NCI-H1092 treated with DMSO at 0.1 percent for 48 hours (cell line): ENCODE measurements around the gene OST4.
"Not testable (repeated sequence)": the region's sequence is repeated elsewhere in the genome, so short reads cannot be mapped to it uniquely, and the experiment has no call there.

Experiments
- DNase-seq: peaks from one replicate; lab custom pipeline; 2025; lab: John Stamatoyannopoulos, UW

OST4 gene

DNA sequence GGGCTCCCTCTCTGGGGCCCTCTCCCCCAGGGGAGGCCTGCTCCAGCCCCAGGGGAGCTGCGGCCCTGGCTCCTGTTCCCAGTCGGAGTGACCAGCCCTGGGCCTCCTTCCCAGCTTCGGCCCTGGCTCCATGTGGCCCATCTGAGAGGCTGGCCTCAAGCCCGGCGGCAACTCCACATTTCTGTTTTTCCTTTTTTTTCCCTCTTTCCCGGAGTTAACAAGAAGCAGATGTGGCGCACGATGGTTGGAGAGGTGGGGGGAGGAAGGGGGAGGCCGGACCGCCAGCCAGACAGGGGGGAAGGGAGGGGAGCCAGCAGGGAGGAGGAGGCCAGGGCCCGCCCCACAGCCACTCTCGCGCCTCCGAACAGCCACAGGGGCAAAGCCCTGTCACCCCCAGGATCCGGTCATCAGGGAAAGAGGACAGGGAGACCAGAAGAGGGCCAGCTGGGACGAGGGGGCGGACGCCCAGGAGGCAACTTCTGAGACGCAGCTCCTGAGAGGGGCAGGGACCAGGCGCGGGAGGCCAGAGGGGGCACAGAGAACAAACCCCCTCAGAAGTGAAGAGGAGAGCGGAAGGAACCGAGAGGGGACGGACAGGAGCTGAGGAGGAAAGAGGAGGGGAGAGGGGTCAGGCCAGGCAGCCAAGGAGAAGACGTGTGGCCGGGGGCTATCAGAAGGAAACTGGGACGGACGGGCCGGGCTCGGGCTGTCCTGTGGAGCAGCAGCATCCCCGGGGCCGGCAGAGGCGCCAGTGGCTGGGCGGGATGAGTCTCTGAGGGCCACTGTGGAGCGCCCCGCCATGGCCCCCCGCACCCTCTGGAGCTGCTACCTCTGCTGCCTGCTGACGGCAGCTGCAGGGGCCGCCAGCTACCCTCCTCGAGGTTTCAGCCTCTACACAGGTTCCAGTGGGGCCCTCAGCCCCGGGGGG lies 7.1 kb upstream of the OST4 start, which contains the start of gene EMILIN1:
Gene EMILIN1, plus strand, starts transcription at position 349 of the 928 bp plus-strand sequence. Its CDS starts 451 bp downstream, at position 800.
- no peak for DNase-seq

DNA sequence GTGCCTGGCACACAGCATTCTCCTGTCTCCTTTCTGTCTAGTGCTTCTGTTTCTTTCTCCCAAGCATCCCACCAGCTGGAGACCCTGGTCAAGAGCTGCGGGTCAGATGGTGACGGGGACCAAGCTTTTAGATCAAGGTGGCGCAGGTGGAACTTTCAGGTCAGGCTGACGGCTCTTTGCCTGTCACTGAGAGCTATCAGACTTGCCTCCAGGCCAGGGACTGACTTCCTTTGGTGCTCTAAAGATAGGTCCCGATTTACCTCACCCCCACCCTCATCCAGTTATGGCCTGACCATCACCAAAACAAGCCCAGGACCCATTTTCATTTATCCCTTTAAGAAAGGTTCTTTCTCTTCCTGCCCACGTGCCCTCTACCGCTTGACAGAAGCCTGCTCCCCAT lies 5.8 kb upstream of the OST4 start:
- DNase-seq: no peak

DNA sequence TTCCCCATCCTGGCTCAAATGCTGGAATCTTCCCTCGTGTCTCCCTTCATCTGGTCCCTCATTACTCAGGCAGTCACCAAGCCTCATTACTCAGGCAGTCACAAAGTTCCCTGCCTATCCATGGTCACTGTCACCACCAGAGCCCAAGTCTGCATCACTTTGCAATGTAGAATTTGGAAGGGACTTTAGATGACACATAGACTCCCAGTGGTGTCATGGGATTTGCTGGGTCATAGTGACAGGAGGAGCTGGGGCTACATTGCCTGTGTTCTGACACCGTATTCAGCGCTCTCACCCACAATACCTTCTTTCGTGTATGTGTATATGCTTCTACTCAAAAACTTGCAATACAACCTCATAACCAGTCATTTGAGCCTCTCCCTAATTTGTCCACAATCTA lies 4.9 kb upstream of the OST4 start:
- no peak for DNase-seq

DNA sequence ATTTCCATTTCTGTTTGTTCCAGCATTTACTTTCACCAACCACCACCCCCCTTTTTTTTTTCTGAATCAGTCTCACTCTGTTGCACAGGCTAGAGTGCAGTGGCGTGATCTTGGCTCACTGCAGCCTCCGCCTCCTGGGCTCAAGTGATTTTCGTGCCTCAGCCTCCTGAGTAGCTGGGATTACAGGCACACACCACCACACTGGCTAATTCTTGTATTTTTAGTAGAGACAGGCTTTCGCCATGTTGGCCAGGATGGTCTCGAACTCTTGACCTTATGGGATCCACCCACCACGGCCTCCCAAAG lies 4.1 kb upstream of the OST4 start:
- DNase-seq: not testable (repeated sequence)

DNA sequence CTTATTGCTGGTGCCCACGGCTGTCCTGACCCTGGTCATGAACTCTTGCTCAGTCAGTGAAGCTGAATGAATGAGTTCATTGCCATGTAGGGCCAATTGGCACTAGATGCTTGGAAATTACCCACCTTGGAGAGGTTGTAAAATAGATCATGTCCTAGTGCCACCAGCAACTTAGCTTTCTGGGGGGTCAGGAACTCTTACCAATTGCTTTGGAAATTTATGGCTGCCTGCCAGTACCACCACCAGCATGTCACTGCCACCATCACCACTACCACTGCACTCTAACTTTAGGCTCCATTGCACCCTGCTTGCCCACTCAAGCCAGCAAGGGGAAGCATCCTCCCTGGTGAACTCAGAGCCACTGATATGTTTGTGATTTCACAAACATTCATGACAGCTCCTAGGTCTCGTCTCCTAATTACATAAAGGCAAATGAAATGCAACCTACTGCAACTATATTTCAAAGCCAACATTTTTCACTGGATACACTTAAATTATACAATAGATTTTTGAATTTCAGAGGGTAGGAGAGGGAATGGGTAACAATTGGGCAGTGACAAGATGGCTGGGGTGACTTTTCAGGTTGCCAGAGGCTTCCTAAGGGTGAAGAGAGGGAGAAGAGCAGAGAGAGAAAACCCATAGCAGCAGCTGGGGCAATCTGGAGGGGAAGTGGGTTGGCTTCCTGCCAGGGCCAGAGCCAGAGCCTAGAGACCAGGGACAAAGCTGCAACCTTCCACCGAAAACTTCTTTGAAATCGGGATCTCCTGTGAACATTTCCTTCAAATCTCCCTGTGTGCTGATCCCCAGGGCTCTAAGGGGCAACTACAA lies 3.5 kb upstream of the OST4 start:
- peak; percentile 29 for DNase-seq

DNA sequence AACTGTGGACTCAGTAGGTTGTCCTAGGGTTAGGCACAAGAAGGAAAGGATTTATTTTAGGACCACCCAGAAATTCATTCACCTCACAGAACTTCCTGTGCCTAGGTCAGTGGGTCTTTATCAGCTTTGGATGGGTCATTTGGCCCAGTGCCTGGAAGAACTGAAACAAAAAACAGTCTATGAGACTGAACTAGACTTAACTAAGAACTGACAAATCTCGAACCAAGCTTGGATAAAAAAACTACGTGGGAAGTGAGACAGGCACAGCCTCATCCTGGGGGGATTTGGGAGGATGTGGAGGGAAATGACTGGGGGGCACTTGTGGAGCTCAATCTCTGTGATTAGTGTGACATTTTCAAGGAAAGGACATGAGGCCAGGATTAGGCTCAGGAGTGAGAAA lies 2.3 kb upstream of the OST4 start:
- no peak for DNase-seq

DNA sequence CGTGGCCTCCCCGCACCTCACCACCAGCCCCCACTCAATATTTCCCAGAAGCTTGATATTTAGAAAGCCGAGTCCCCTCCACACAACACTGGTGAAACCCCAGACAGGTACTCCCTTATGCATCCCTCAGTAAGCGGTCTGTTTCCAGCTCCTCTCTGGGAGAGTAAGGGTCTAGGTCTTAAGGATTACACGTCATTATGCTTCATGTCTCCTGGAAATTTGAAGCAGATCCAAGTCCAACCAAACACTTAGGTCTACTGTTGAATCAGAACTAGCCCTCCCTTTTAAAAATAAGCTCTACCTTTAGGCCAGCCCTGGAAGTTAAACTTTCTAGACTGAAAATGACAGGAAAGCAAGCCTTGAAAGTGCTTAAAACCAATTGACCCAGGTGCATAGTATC lies 1.5 kb upstream of the OST4 start:
- no peak for DNase-seq

DNA sequence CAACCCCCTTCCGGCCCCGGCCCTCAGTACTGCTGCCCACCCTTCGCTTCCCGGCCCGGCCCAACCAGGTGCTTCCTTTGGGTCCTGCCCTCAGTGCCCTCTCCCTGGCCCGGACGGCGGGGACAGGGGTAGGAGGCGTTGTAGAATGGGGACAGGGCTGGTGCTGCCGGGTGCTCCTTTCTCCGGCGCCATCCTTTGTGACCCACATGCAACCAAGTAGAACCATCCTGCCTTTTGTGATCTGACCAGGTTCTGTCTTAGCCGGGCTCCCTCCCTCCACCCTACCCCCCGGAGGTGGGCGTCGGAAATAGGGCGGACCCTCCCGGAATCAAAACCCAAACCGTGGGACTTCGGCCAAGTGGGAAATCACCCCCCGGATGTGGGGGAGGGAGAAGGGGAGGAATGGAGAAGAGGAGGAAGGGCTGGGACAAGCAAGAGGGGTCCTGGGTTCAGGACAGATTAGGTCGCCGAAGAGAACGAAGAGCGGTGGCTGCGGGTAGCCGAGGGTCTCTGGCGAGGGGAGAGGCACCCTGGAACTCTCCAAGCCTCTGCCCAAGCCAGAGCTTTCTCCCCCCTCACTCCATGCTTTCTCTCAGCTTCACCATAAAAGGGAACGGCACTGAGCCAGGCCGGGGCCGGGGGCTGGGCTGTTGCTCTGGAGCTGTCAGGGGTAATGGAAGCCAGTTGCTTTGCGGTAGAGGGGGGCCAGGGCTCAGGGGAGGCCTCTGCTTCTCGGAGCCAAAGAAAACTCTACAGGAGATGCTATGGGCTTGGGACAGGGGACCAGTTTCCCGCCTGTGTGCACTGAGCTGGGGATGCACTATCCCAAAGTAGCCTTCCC lies 756 bp upstream of the OST4 start:
- peak; percentile 26 for DNase-seq

DNA sequence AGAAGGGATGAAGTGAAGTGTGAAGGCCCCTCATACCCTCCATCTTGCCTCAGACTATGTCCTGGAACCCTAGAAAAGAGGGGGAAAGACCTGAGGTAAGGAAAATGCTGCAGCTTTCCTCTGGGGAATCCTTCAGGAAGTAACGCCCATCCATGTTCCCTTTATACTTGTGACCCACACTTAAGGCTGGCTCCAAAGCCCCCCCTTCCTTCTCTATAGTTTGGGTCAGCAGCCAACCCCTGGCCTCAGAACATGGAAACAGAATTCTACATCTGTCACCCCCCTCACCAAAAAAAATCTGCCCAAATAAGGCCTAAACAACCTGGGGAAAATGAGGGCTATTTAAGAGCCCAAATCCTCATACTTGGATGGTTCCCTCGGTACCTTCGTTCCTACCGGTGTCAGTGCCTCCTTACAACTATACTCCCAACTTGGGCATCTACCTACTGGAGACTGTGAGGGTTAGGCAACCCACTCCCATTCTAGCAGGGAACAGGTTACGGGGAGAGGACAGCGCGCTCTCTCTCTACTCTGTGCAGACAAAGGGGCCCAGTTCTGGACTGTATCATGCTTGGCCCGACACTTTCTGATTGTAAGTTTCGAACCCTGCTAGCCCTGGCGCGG lies 689 bp downstream of the OST4 start:
- no peak for DNase-seq

DNA sequence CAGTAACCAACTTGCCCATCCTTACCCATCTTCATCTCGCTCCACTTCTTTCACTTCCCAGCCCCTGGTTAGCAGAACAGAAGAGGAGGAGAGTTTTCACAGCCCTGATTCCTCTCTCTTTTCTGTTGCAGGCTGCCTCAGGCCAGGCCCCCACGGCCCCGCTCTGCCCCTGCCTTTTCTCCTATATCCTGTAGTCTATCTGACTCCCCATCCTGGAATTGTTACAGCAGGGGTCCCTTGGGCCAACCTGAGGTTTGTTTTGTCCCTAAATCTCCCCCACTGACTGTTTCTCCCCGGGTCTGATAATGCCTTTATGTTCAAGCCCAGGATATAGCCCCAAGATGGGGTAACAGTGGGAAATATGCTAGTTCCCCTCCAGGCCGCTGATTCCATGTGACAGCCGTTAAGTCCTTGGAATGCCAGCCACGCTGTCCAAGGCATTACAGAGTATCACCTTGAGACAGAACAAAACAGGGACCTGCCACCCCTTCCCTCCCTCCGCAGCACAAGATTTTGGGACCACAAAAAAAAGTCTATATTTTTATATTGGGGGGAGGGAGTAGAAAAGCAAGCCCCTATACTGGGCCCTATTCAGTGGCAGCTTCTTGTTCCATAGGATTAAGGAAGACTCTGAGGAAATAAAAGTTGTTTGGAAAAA lies 1.4 kb downstream of the OST4 start:
- no peak for DNase-seq

DNA sequence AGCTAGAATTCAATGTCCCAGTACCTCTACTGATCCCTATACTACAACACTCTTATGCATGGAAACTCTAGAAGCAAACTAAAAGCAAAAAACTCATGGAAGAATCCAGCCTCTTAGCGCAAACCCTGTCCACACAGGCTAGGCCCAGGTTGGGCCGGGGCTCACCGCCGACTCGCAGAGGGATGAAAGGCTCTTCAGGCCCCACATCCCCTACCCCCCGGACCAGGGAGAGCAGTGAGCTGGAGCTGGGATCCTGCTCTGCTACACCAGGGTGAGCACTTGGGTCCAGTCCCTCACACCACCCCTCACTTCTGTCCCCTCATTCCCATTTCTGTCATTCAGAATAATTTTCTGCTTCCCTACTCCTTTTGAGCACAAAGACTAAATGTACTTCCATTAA lies 2.0 kb downstream of the OST4 start:
- no peak for DNase-seq

DNA sequence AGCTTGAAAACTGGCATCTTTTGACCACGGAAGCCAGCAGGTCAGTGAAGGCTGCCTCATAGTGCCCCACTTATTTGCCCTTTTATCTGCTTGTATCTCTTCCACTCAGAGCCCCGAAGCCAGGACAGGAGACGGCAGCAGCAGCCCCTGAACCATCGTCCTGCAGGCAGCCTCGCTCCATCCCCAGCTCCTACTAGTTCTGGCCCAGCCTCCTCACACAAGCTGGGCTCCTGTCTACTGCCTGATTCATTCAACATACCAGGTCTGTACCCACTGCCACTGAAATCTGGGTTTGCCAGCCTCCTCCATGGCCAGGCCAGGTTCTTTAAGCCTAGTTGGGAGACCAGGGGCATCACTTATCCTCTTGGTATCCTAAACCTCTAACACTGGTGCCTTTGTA lies 4.1 kb downstream of the OST4 start:
- no peak for DNase-seq

DNA sequence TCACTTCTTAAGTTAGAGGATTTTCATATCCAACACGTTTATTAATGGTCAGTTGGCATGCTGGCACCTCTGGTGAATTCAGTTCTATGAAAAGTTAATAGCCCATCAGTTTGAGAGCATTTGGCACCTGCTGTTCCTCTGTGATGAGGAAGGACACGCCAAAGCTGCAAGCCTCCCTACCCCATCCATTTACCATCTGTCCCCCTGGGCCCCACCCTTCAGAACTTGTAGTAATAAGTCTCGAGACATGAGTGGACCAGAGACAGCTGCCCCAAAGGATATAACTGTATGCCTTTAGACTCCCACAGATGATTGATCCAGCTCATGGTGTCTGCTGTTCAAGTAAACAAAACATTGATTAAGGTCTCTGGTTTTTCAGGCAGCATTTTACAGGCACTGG lies 6.3 kb downstream of the OST4 start:
- DNase-seq: no peak

DNA sequence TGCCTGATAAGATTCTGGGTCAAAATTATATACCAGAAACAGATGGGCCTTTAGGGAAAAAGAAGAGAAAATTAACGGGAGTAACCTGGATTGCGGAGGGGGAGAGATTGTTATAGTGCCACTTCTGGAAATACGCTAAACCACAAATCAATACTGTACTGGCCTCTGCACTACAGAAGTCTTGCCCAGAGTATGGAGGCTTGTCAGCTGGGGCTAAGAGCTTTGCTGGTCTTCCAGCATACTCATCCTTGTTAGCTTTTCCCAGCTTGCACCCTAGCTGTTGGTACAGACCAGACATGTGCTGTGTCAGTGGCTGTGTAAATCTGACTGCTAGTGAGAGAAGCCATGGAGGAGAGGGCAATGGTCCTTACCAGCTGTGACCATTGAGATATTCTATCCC lies 11.1 kb downstream of the OST4 start:
- no peak for DNase-seq

DNA sequence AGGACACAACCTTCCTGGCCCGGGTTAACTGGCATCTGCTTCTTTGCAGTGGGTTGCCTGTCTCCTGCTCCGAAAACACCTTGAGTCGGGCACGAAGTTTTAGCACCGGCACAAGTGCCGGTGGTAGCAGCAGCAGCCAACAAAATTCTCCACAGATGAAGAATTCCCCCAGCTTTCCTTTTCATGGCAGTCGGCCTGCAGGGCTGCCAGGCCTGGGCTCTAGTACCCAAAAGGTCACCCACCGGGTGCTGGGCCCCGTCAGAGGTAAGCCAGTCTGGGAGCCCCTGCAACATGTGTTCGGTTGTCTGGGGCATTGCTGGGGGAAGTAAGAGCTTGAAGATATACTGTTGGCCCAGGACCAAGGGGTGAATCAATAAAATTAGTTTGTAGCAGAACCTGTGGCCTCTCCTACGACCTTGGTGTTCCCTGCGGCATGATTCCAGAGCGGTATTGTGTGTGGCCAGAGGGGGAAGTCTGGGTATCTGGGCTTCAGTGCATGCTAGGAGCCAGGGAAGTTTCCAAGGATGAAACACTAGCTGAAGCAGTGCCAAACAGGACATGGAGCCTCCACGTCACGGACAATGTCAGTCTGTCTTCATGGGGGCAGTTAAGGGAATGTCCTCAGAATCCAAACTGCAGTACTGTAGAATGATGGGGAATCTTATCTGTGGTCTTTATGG lies 12.2 kb downstream of the OST4 start:
- no peak for DNase-seq

DNA sequence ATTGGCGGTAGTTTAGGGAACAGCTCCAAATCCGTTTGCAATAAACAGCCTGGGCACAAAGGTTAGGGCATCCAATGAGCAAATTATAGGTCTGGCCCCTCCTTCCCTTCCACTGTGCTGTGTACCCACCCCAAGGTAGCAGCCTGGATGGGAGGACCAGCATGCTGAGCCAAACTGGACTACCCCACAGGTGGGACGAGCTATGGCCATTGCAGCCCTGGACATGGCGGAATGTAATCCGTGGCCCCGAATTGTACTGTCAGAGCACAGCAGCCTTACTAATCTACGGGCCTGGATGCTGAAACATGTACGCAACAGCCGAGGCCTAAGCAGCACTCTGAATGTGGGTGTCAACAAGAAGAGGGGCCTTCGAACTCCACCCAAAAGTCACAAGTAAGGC lies 13.2 kb downstream of the OST4 start:
- no peak for DNase-seq

DNA sequence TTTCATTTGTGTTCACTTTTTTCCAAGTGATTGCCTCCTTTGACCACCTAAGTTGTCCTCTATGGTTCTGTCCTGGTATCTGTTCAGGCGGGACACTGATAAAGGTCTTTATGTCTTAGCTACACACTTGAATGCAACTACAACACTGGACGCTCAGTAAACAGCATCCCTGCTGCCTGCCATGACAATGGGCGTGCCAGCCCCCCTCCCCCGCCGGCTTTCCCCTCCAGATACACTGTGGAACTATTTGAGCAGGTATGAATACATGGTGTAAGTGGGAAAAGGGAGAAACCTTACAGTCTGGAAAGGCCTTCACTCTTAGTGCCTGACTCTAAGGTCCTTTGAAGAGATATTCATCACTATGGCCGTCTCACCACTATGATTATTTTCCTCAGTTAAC lies 14.3 kb downstream of the OST4 start:
- no peak for DNase-seq

DNA sequence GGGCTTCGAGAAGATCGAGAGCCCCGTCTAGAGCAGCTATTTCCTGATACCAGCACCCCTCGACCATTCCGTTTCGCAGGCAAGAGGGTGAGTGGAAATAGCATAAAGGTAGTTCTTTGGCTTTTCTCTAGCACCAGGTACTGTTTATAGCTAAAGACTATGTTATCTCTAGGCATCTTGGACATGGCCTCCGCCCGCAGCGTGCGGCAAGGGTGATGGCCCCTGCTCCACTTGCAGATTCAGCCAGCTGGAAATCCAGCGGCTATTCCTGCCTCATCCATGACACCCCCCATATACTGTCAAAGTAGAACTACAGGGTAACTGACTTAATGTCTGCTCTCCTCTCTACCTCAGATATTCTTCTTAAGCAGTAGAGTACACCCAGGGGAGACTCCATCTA lies 16.7 kb downstream of the OST4 start:
- DNase-seq: no peak

DNA sequence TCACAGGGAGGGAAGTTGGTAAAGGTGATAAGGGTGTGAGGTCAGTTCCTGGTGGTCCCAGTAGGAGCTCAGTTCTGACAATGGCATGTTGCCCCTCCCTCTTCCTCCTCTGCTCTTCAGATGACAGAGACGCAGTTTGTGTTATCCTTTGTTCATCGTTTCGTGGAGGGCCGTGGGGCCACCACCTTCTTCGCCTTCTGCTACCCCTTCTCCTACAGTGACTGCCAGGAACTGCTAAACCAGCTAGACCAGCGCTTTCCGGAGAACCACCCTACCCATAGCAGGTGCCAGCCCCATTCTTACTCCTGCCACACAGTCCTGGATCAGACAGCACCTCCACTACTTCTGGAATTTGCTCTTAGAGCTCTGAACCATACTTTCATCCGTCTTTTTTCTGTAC lies 17.7 kb downstream of the OST4 start:
- DNase-seq: no peak

DNA sequence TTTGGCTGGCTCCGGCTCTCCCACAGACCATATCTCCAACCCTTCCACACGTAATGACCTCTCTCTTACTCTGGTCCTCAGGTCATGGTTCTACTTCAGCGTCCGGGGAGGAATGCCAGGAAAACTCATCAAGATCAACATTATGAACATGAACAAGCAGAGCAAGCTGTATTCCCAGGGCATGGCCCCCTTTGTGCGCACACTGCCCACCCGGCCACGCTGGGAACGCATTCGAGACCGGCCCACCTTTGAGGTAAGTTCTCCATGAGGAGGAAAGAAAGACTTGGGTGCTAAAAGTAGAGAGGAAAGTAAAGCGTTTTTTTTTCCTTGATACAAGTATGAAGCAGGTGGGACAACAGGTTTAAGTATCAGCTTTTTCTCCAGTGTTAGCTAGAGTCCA lies 18.1 kb downstream of the OST4 start:
- no peak for DNase-seq
